Lung (tissue), 12 donors: ENCODE data around the gene CREB5. TPM values are rescaled to one million over a fixed set of nuclear protein-coding genes. Genes with fewer than 3 reads are reported as not detected.

Experiments used
- ATAC-seq: fragments of 200-7000 bp; cut with Tn5 transposase; one replicate; pipeline ENCODE4 v1.9.1; 2020; ENCODE audit warnings: moderate number of reproducible peaks; ENCODE audit not compliant: insufficient read depth, low FRiP score
- DNase-seq, 3 donors: peaks; one replicate each; pipeline ENCODE4 v3.0.0-alpha.2; 2013 to 2017
- H3K27ac ChIP-seq, 2 donors: one replicate each; pipeline ENCODE4 v1.5.1; 2013; ENCODE audit warnings: mild to moderate bottlenecking in 2 of 2, moderate library complexity in 2 of 2, control low read depth in 1 of 2, inconsistent platforms in 1 of 2, low read depth in 1 of 2, low read length in 1 of 2
- H3K27me3 ChIP-seq, 3 donors: one replicate each; pipeline ENCODE4 v1.5.1; 2013; ENCODE audit warnings: low read length in 2 of 3; ENCODE audit not compliant: control insufficient read depth in 3 of 3, insufficient read depth in 3 of 3
- H3K36me3 ChIP-seq, 4 donors: one replicate each; pipeline ENCODE4 v1.5.1; 2013; ENCODE audit warnings: low read length in 4 of 4, mild to moderate bottlenecking in 1 of 4, moderate library complexity in 1 of 4; ENCODE audit not compliant: control insufficient read depth in 4 of 4, insufficient read depth in 4 of 4
- H3K4me1 ChIP-seq, 5 donors: one replicate each; pipeline ENCODE4 v1.5.1; 2013; ENCODE audit warnings: low read length in 5 of 5, mild to moderate bottlenecking in 2 of 5, moderate library complexity in 1 of 5; ENCODE audit not compliant: control insufficient read depth in 5 of 5, insufficient read depth in 5 of 5
- H3K4me3 ChIP-seq: one replicate; pipeline ENCODE4 v1.5.1; 2013; ENCODE audit warnings: mild to moderate bottlenecking, control low read depth, moderate library complexity
- H3K9ac ChIP-seq, 2 donors: one replicate each; pipeline ENCODE4 v1.5.1; 2013; ENCODE audit warnings: low read length in 2 of 2, control low read depth in 1 of 2; ENCODE audit not compliant: insufficient read depth in 1 of 2
- H3K9me3 ChIP-seq, 4 donors: one replicate each; pipeline ENCODE4 v1.5.1; 2013; ENCODE audit warnings: low read length in 3 of 4, mild to moderate bottlenecking in 1 of 4, moderate library complexity in 1 of 4; ENCODE audit not compliant: control insufficient read depth in 4 of 4, insufficient read depth in 3 of 4
- WGBS, 2 donors: extraction: QIAGEN DNeasy Blood & Tissue Kit; methylation state at CpG; one replicate each; pipeline ENCODE4 v1.1.7; 2013; 5-methylcytosine and 5-hydroxymethylcytosine counted together
- polyA plus RNA-seq, 2 donors: library from polyadenylated mRNA; stranded (reverse); fragments of 200-250 nt; gene quantifications; one replicate each; pipeline ENCODE4 v1.2.1, GENCODE V29; 2013
- total RNA-seq, 2 donors: library from RNA; depleted of rRNA in 1 of 2; stranded (reverse); fragments of >200 nt in 1 of 2; gene quantifications; one replicate each; pipeline ENCODE4 v1.2.1, GENCODE V29; 2014 to 2021
- TF ChIP-seq, protein P1 (sequence below): IDR thresholded peaks from 2 replicates; pipeline ENCODE4 v1.5.1; 2012; ENCODE audit warnings: mild to moderate bottlenecking; ENCODE audit errors: control extremely low read depth, extremely low read depth
- donor health status: control.
- donor health status: control.
- donor health status: Bipolar disorder and iron deficiency.
- donor health status: healthy.
- donor health status: DM: yes; HTN: yes; CAD: no.

CREB5 gene
- total and polyA plus RNA-seq, 4 donors = 2.7 to 23.1 (median 9.6) TPM

- Histone ChIP-seq H3K9ac (no peak overlapping the region), H3K27me3 (no peaks in the 10 kb centered on the region), H3K36me3 (no peaks in the 10 kb centered on the region), H3K4me3 (no peak overlapping the region), H3K9me3 (peaks cover 0 to 3% (median 0%) of the 10 kb centered on the region in 4 donors), H3K27ac (no peak overlapping the region), H3K4me1 (peaks cover 0 to 10% (median 0%) of the 10 kb centered on the region in 5 donors)
- TF ChIP-seq, protein P1, sequence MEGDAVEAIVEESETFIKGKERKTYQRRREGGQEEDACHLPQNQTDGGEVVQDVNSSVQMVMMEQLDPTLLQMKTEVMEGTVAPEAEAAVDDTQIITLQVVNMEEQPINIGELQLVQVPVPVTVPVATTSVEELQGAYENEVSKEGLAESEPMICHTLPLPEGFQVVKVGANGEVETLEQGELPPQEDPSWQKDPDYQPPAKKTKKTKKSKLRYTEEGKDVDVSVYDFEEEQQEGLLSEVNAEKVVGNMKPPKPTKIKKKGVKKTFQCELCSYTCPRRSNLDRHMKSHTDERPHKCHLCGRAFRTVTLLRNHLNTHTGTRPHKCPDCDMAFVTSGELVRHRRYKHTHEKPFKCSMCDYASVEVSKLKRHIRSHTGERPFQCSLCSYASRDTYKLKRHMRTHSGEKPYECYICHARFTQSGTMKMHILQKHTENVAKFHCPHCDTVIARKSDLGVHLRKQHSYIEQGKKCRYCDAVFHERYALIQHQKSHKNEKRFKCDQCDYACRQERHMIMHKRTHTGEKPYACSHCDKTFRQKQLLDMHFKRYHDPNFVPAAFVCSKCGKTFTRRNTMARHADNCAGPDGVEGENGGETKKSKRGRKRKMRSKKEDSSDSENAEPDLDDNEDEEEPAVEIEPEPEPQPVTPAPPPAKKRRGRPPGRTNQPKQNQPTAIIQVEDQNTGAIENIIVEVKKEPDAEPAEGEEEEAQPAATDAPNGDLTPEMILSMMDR = no peak
- 93 to 100% methylated on average over 1 of the region's 1 CpG for WGBS, 2 donors
- DNase-seq (no peak), ATAC-seq (no peak)
These were observed 432.8 kb downstream of the CREB5 start for GRCh38 chr7:28845106-28845505.

GRCh38 chr7:28847176-28847575 lies 434.9 kb downstream of the CREB5 start:
- Histone ChIP-seq H3K27me3 (no peaks in the 10 kb centered on the region), H3K9me3 (peaks cover 0 to 3% (median 0%) of the 10 kb centered on the region in 4 donors), H3K4me3 (no peak overlapping the region), H3K27ac (no peak overlapping the region), H3K4me1 (peaks cover 0 to 10% (median 0%) of the 10 kb centered on the region in 5 donors), H3K9ac (no peak overlapping the region), H3K36me3 (no peaks in the 10 kb centered on the region)
- TF ChIP-seq, protein P1 = no peak
- no peak for DNase-seq
- WGBS, 2 donors = 92 to 93% methylated on average over 10 of the region's 10 CpGs
- ATAC-seq = no peak

- WGBS, 2 donors = 92 to 95% methylated on average over 13 of the region's 13 CpGs
- ATAC-seq (no peak), DNase-seq (no peak)
- no peak overlapping the region for H3K9ac ChIP-seq
- no peak overlapping the region for H3K4me3 ChIP-seq
- H3K27ac ChIP-seq = no peak overlapping the region
- H3K4me1 ChIP-seq = peaks cover 0 to 10% (median 0%) of the 10 kb centered on the region in 5 donors
- H3K9me3 ChIP-seq = peaks cover 0 to 3% (median 0%) of the 10 kb centered on the region in 4 donors
- H3K36me3 ChIP-seq = no peaks in the 10 kb centered on the region
- no peaks in the 10 kb centered on the region for H3K27me3 ChIP-seq
- TF ChIP-seq, protein P1 = no peak
These were observed 435.4 kb downstream of the CREB5 start for GRCh38 chr7:28847681-28848080.

DNA sequence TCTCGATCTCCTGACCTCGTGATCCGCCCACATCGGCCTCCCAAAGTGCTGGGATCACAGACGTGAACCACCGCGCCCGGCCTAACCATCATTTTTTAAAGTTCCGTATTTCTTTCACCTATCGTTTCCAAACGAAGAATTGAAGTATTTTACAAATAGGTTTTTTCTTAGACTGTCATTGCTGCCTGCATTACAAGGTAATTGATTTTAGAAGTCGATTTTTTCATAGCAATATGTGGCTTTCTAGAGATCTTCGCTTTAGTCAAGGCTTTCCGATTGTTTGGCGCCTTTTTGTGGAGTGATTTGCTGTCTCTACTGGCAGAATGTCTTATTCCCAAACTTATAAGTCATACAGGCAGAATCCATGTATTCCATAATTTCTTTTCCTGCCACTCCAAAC lies 436.6 kb downstream of the CREB5 start:
- H3K4me3 ChIP-seq = no peak overlapping the region
- no peak for ATAC-seq
- no peaks in the 10 kb centered on the region for H3K36me3 ChIP-seq
- TF ChIP-seq, protein P1 = no peak
- no peaks in the 10 kb centered on the region for H3K27me3 ChIP-seq
- no peak for DNase-seq
- peaks cover 0 to 20% (median 0%) of the 10 kb centered on the region in 5 donors for H3K4me1 ChIP-seq
- H3K9ac ChIP-seq = no peak overlapping the region
- 94 to 96% methylated on average over 15 of the region's 15 CpGs for WGBS, 2 donors
- H3K27ac ChIP-seq = no peak overlapping the region
- peaks cover 0 to 3% (median 0%) of the 10 kb centered on the region in 4 donors for H3K9me3 ChIP-seq
